ENCODE measurements around the gene G0S2. TPM values are rescaled to one million over a fixed set of nuclear protein-coding genes. Genes with fewer than 3 reads are reported as not detected.
A peak's percentile ranks its signal among the peaks of the same experiment; 100 is the strongest.

G0S2 gene
- polyA plus RNA-seq, 2 of the 4 experiments (the other 2 are of a cell fraction) = 1.1 to 3.0 TPM

DNA sequence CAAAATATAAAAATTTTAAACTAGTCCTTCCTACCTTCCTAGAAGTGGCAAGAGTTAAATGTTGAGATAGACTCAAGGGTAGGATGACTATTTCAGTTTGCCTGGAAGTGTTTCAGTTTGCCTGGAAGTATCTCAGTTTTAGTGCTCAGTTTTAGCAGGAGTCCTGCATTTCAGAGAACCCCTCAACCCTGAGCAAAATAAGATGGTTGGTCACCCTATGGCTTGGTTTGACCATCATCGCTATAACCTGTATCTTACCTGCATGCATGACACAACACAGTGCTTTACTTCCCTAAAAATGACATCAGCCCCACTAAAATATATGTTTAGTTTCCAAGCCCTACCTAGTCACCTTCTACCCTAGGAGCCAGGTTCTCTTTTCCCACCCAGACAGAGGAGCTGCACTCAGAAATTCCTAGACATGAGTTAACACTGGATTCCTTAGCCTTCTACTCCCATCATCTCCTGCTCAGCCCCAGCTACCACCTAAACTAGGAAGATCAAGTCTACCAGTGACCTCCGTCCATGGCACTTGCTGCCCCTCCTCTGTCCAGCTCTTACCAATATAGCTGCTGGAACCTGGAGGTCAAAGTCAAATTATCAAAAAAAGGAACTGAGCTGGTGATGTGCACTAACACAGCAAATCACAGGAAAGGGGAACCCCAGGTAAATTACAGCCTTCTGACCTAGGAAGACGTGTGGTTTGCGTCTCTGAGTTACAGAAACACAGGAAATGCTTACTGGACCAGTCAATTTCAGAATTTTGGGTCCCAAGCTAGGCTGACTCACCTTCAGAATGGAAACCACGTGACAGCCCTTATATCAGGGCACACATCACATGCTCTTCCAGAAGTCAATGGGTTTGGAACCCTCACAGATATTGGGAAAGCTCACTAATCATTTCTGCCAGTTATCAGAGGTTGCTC, 2.2 kb upstream of the G0S2 start:
- ChIA-PET CTCF (interaction anchor here (0.7 to 1.5 kb wide), 8 partner anchors 9 to 98 kb away, joined by 3 to 5 read pairs (median 3); no protein-coding TSS in a partner anchor), POLR2A (no interaction called here)
- no peak for DNase-seq (ENCODE audit: low read depth in 1 of 2, low spot score in 1 of 2)
- ATAC-seq = no peak
- H3K4me1 ChIP-seq = peaks cover 17% of the 10 kb centered on the region; the same call in 2 of the 3 replicates
- H3K9me3 ChIP-seq = no peaks in the 10 kb centered on the region
- H3K4me3 ChIP-seq = no peak overlapping the region
- no peak for FAIRE-seq
- TF ChIP-seq RAD21 (conservative IDR thresholded peaks at IDR 0.05 in 1 of 2, IDR thresholded peaks at IDR 0.05 in 1 of 2) = no peak
- TF ChIP-seq, protein P1, sequence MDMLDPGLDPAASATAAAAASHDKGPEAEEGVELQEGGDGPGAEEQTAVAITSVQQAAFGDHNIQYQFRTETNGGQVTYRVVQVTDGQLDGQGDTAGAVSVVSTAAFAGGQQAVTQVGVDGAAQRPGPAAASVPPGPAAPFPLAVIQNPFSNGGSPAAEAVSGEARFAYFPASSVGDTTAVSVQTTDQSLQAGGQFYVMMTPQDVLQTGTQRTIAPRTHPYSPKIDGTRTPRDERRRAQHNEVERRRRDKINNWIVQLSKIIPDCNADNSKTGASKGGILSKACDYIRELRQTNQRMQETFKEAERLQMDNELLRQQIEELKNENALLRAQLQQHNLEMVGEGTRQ (IDR thresholded peaks at IDR 0.05) = peak; percentile 70
- peak overlapping the region; percentile 91; the same call in 1 of the 3 replicates for H3K4me2 ChIP-seq
- 0 out of 6 replicates have a peak overlapping the region, but pooled peaks of 1 of the 2 experiments have one; percentile 0 for H3K27ac ChIP-seq
- 59% methylated on average over 5 of the region's 5 CpGs for WGBS (ENCODE audit: missing lambda C conversion rate)

DNA sequence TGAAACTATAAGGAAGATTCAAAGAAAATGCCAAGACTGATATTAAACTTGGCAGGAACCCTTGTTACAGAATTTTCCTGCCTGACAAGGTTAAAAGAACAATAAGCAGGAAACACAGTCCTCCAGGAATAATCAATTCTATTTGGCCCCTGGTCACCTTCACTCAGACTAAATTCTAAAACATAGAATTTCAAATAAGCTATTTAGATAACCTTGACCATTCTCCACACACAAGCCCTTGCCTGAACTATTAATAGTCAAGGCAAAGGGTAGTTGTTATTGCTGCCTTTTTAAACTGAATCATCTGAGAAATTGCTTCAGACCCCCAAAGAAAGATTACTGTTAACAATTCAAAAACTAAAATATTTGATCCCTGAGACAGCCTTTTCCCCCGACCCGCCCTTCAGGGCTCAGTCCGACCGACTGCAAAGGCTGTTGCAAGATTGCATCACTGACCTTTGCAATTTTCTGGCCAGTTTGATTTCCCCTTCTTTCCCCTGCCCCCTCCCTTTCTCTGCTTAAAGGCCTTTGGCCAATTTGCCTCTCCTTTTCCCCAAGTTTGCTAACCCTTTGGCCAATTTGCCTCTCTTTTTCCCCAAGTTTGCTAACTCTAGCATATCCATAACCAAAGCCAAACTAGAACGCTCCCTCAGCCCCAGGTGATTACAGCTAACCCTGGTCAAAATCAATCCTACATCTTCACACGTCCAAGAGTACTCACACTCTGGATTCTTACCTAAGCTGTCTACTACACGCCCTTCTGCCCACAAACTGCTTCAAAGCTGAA, 1.4 kb upstream of the G0S2 start:
- H3K4me1 ChIP-seq = peaks cover 17% of the 10 kb centered on the region; the same call in 2 of the 3 replicates
- H3K9me3 ChIP-seq = no peaks in the 10 kb centered on the region
- FAIRE-seq (no peak), ATAC-seq (no peak), DNase-seq (ENCODE audit: low read depth in 1 of 2, low spot score in 1 of 2) (no peak)
- H3K27ac ChIP-seq = peak overlapping the region; percentile 0 to 42; a peak in 2 of 6 replicates
- no peak for TF ChIP-seq ZSCAN20 (CRISPR knock-in tag; IDR thresholded peaks at IDR 0.05)
- TF ChIP-seq CEBPB (IDR thresholded peaks at IDR 0.05) = peak in 1 of 2 experiments; percentile 48; a peak in 1 of 4 replicates
- no peak for TF ChIP-seq NFE2L2 (conservative IDR thresholded peaks at IDR 0.05; ENCODE audit: low read length)
- TF ChIP-seq HDAC2 (IDR thresholded peaks at IDR 0.05) = no peak
- TF ChIP-seq, protein P1 (IDR thresholded peaks at IDR 0.05) = no peak
- TF ChIP-seq, protein P2, sequence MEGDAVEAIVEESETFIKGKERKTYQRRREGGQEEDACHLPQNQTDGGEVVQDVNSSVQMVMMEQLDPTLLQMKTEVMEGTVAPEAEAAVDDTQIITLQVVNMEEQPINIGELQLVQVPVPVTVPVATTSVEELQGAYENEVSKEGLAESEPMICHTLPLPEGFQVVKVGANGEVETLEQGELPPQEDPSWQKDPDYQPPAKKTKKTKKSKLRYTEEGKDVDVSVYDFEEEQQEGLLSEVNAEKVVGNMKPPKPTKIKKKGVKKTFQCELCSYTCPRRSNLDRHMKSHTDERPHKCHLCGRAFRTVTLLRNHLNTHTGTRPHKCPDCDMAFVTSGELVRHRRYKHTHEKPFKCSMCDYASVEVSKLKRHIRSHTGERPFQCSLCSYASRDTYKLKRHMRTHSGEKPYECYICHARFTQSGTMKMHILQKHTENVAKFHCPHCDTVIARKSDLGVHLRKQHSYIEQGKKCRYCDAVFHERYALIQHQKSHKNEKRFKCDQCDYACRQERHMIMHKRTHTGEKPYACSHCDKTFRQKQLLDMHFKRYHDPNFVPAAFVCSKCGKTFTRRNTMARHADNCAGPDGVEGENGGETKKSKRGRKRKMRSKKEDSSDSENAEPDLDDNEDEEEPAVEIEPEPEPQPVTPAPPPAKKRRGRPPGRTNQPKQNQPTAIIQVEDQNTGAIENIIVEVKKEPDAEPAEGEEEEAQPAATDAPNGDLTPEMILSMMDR (IDR thresholded peaks at IDR 0.05) = no peak
- TF ChIP-seq GATA3 (IDR thresholded peaks at IDR 0.05; ENCODE audit: borderline replicate concordance) = no peak
- ChIA-PET CTCF (interaction anchor here (0.7 to 2.1 kb wide), 11 partner anchors 7 to 99 kb away, joined by 3 to 6 read pairs (median 3); no protein-coding TSS in a partner anchor), POLR2A (no interaction called here)
- WGBS (ENCODE audit: missing lambda C conversion rate) = 82% methylated on average over 7 of the region's 7 CpGs
- H3K4me2 ChIP-seq = peak overlapping the region; percentile 91; the same call in 1 of the 3 replicates
- H3K4me3 ChIP-seq = no peak overlapping the region

DNA sequence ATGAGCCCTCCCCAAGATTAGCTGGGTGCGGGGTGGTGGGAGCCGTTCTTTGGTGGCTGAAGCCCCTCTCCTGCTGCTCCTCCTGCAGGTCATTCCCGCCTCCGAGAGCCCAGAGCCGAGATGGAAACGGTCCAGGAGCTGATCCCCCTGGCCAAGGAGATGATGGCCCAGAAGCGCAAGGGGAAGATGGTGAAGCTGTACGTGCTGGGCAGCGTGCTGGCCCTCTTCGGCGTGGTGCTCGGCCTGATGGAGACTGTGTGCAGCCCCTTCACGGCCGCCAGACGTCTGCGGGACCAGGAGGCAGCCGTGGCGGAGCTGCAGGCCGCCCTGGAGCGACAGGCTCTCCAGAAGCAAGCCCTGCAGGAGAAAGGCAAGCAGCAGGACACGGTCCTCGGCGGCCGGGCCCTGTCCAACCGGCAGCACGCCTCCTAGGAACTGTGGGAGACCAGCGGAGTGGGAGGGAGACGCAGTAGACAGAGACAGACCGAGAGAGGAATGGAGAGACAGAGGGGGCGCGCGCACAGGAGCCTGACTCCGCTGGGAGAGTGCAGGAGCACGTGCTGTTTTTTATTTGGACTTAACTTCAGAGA, 448 bp downstream of the G0S2 start:
- DNase-seq (ENCODE audit: low read depth in 1 of 2, low spot score in 1 of 2) (no peak), FAIRE-seq (no peak), ATAC-seq (peak; percentile 38 to 78; a peak in 5 of 6 replicates)
- Histone ChIP-seq H3K4me2 (peak overlapping the region; percentile 91), H3K9me3 (no peaks in the 10 kb centered on the region), H3K27ac (peak overlapping the region; percentile 28 to 31; a peak in 5 of 6 replicates), H3K4me1 (peaks cover 17% of the 10 kb centered on the region; the same call in 2 of the 3 replicates), H3K4me3 (peak overlapping the region; percentile 41)
- 48% methylated on average over 26 of the region's 34 CpGs for WGBS (ENCODE audit: missing lambda C conversion rate)
- TF ChIP-seq, protein P2 (IDR thresholded peaks at IDR 0.05) = no peak
- TF ChIP-seq ZNF302 (CRISPR knock-in tag; IDR thresholded peaks at IDR 0.05) (no peak), NFE2L2 (conservative IDR thresholded peaks at IDR 0.05; ENCODE audit: low read length) (no peak), RAD21 (conservative IDR thresholded peaks at IDR 0.05 in 1 of 2, IDR thresholded peaks at IDR 0.05 in 1 of 2) (no peak), ZFP36 (IDR thresholded peaks at IDR 0.05; ENCODE audit: borderline replicate concordance, partially characterized antibody) (no peak), CBX8 (IDR thresholded peaks at IDR 0.05) (no peak), HOXA7 (CRISPR knock-in tag; IDR thresholded peaks at IDR 0.05) (no peak), JUN (IDR thresholded peaks at IDR 0.05) (no peak)
- TF ChIP-seq, protein P3, sequence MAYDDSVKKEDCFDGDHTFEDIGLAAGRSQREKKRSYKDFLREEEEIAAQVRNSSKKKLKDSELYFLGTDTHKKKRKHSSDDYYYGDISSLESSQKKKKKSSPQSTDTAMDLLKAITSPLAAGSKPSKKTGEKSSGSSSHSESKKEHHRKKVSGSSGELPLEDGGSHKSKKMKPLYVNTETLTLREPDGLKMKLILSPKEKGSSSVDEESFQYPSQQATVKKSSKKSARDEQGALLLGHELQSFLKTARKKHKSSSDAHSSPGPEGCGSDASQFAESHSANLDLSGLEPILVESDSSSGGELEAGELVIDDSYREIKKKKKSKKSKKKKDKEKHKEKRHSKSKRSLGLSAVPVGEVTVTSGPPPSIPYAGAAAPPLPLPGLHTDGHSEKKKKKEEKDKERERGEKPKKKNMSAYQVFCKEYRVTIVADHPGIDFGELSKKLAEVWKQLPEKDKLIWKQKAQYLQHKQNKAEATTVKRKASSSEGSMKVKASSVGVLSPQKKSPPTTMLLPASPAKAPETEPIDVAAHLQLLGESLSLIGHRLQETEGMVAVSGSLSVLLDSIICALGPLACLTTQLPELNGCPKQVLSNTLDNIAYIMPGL (CRISPR knock-in tag; IDR thresholded peaks at IDR 0.05; ENCODE audit: borderline replicate concordance) = no peak
- TF ChIP-seq, protein P4, sequence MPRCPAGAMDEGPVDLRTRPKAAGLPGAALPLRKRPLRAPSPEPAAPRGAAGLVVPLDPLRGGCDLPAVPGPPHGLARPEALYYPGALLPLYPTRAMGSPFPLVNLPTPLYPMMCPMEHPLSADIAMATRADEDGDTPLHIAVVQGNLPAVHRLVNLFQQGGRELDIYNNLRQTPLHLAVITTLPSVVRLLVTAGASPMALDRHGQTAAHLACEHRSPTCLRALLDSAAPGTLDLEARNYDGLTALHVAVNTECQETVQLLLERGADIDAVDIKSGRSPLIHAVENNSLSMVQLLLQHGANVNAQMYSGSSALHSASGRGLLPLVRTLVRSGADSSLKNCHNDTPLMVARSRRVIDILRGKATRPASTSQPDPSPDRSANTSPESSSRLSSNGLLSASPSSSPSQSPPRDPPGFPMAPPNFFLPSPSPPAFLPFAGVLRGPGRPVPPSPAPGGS (IDR thresholded peaks at IDR 0.05) = no peak
- ChIA-PET CTCF (interaction anchor here (0.9 to 2.1 kb wide), 6 partner anchors 9 to 46 kb away, joined by 3 to 7 read pairs (median 4); no protein-coding TSS in a partner anchor), POLR2A (interaction anchor here (0.6 kb wide), 1 partner anchor 157 kb away, joined by 3 read pairs; no protein-coding TSS in a partner anchor)

Data from A549 (cell line).